T follicular helper cell (primary cell): ENCODE data around the gene CATSPER3.

Source experiments
- DNase-seq: peaks from one replicate; pipeline ENCODE4 v3.0.0-alpha.2; 2020; ENCODE audit warnings: low read depth

Gene CATSPER3

GRCh38 chr5:135029477-135030122 is 61.9 kb downstream of the CATSPER3 start:
- no peak for DNase-seq

- no peak for DNase-seq
Measured at GRCh38 chr5:135030123-135030955, 62.6 kb downstream of the CATSPER3 start.

GRCh38 chr5:135030956-135031812 is 63.5 kb downstream of the CATSPER3 start:
- no peak for DNase-seq

- DNase-seq = no peak
Measured at GRCh38 chr5:135031813-135032694, 64.3 kb downstream of the CATSPER3 start.

GRCh38 chr5:135032695-135032998 is 64.9 kb downstream of the CATSPER3 start:
- DNase-seq = no peak

GRCh38 chr5:135032999-135033861 is 65.5 kb downstream of the CATSPER3 start:
- DNase-seq = no peak

- DNase-seq = no peak
Measured at GRCh38 chr5:135033901-135034235, 66.2 kb downstream of the CATSPER3 start, which contains the start of gene PITX1. TSS of gene PITX1 (minus strand) at chr5:135034228. CDS start at chr5:135033881, 347 bp downstream.

- peak; percentile 7 for DNase-seq
Measured at GRCh38 chr5:135034236-135034962, 66.7 kb downstream of the CATSPER3 start.

- no peak for DNase-seq
Measured at GRCh38 chr5:135034963-135035677, 67.4 kb downstream of the CATSPER3 start.

- DNase-seq = no peak
Measured at GRCh38 chr5:135035678-135036030, 67.9 kb downstream of the CATSPER3 start.

GRCh38 chr5:135036405-135036804 is 68.7 kb downstream of the CATSPER3 start:
- DNase-seq = no peak

- DNase-seq = no peak
Measured at GRCh38 chr5:135037519-135038204, 70.0 kb downstream of the CATSPER3 start.

- no peak for DNase-seq
Measured at GRCh38 chr5:135038205-135038812, 70.6 kb downstream of the CATSPER3 start.

GRCh38 chr5:135038813-135039270 is 71.1 kb downstream of the CATSPER3 start:
- no peak for DNase-seq

- DNase-seq = no peak
Measured at GRCh38 chr5:135039271-135040033, 71.7 kb downstream of the CATSPER3 start.

- no peak for DNase-seq
Measured at GRCh38 chr5:135040034-135040332, 72.3 kb downstream of the CATSPER3 start.

- no peak for DNase-seq
Measured at GRCh38 chr5:135040333-135041144, 72.8 kb downstream of the CATSPER3 start.
